HL-60/S4 treated with phorbol 12-myristate 13-acetate at 8.2 ng/mL for 4 days and 3 days (cell line): Measurements from ENCODE around the gene ADCY1.

Source experiments
- in situ Hi-C: fragments of 300-500 bp; cut with MboI; formaldehyde crosslinking; loops from 2 replicates; pipeline ENCODE4 v1.15.0; 2022; ENCODE audit warnings: low sequenced_read_pairs

The ADCY1 gene

GRCh38 chr7:45663167-45663921, 89.2 kb downstream of the ADCY1 start:
- in situ Hi-C loops = no loop called here

GRCh38 chr7:45663965-45664633, 89.9 kb downstream of the ADCY1 start:
- in situ Hi-C loops = no loop called here

- in situ Hi-C loops = no loop called here
Observed at GRCh38 chr7:45665172-45665571, 91.0 kb downstream of the ADCY1 start.

GRCh38 chr7:45670227-45670626, 96.1 kb downstream of the ADCY1 start:
- in situ Hi-C loops = no loop called here

GRCh38 chr7:45670717-45671116, 96.5 kb downstream of the ADCY1 start:
- in situ Hi-C loops = no loop called here

GRCh38 chr7:45677311-45677900, 103.2 kb downstream of the ADCY1 start:
- in situ Hi-C loops = no loop called here

GRCh38 chr7:45679516-45679915, 105.3 kb downstream of the ADCY1 start:
- in situ Hi-C loops = no loop called here

- in situ Hi-C loops = no loop called here
Observed at GRCh38 chr7:45680776-45681175, 106.6 kb downstream of the ADCY1 start.

- in situ Hi-C loops = no loop called here
Observed at GRCh38 chr7:45681596-45682357, 107.6 kb downstream of the ADCY1 start.

GRCh38 chr7:45682358-45682735, 108.2 kb downstream of the ADCY1 start:
- in situ Hi-C loops = no loop called here

GRCh38 chr7:45682836-45683555, 108.8 kb downstream of the ADCY1 start:
- in situ Hi-C loops = no loop called here

GRCh38 chr7:45683556-45684148, 109.5 kb downstream of the ADCY1 start:
- in situ Hi-C loops = no loop called here

GRCh38 chr7:45684910-45685618, 110.9 kb downstream of the ADCY1 start:
- in situ Hi-C loops = no loop called here

- in situ Hi-C loops = no loop called here
Observed at GRCh38 chr7:45685619-45686240, 111.6 kb downstream of the ADCY1 start.

- in situ Hi-C loops = no loop called here
Observed at GRCh38 chr7:45686441-45687184, 112.4 kb downstream of the ADCY1 start.

- in situ Hi-C loops = no loop called here
Observed at GRCh38 chr7:45687185-45687560, 113.0 kb downstream of the ADCY1 start.

- in situ Hi-C loops = no loop called here
Observed at GRCh38 chr7:45687721-45688120, 113.6 kb downstream of the ADCY1 start.

GRCh38 chr7:45688382-45688781, 114.2 kb downstream of the ADCY1 start:
- in situ Hi-C loops = no loop called here
